Measurements from ENCODE around the gene TMEM252.

The TMEM252 gene

DNA sequence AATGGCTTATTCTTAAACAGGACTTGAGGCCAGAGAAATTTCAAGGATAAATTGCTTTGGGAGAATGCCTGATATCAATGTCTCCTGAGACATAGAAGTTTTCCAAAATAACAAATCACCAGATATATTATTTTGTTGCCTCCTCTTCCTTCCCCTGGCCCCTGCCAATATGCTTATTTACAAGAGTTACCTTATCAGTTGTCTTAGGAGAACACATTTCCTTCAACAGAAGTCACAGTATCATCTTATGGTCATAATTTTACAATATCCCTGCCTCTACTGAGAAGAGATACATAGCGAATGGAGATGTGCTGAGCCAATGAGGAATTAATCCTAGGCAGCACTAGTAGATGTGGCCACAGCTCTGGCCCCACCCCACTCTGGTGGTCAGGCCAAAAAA, 43.1 kb downstream of the TMEM252 start:
- no peak for DNase-seq (ENCODE audit: low read depth)

DNA sequence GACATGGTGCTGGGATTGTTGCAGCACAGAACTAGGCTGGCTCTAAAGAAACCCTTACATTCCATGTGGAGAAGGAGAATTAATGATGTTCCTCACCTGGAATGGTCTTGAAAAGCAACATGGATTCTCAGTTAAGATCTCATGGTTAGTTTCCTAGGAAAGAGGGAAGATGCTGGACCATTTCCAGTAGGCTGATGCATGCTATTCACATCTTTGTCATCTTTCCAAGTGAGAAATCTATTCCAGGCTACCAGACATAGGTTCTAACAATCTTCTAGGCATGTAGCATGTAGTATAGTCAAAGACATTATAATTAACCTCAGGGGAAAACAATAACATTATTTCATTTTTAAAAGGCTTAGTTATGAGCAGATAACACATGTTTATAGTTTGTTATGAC, 44.3 kb downstream of the TMEM252 start:
- no peak for DNase-seq (ENCODE audit: low read depth)

DNA sequence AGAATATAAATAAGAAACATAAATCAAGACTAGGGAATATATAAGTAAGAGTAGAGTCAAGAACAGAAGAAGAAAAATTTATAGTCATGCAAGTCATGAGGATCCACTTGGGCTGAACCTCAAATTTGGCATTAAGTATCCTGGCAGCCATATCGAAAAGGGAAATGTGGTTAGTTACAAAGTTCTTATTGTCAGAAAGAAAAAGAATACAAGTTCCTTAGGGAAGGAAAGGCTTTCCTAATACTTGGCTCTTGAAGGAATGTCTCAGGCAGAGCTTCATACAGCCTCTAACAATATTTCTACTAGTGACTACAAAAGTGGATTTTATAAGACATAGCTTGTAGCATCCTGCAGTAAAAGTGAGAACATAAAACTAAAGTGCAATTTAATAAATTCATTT, 45.4 kb downstream of the TMEM252 start:
- DNase-seq (ENCODE audit: low read depth): no peak

DNA sequence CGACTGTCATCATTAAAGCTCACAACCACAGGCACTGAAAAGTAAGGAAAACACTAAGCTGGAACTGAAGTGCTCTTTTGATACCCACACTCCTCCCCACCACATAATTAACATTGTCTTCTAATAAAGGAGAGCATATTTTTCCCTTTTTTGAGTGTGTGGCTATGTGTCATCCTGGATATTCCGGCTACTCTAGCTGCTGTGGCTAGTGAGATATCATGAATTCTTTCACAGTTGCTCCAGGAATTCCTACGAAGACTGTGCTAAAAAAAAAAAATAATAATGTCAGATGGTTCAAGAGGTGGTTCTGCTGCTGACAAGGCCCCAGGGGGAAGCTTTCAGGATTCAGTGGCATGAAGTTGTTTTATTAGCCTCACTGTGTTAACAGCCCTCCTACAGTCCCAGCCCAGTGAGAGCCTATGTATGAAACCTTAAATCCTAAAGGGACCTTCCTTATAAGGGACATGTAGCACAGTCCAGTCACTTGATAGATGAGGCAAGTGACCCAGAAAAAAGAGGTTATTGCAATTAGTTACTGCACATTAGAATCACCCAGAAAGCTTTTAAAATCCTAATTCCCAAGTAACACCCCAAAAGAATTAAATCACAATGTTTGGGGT, 46.6 kb downstream of the TMEM252 start:
- no peak for DNase-seq (ENCODE audit: low read depth)

DNA sequence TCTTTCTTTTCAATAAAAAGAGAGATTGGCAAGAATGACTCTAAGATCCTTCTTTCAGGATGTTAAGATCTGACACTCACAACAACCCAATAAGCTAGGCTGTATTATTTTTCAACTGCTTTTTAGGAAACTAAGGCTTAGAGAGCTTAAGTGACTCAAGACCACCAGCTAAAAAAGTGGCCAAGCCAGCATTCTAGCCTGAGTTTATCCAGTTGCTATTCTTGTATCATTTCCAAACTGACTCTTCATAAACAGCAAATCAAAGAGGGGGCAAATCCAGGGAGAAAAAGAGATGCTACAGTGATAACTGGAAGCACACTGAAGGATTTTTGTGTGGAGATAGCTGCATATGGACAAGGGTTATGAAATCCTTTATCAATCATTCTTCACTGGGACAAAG, 47.1 kb downstream of the TMEM252 start:
- DNase-seq (ENCODE audit: low read depth): no peak

DNA sequence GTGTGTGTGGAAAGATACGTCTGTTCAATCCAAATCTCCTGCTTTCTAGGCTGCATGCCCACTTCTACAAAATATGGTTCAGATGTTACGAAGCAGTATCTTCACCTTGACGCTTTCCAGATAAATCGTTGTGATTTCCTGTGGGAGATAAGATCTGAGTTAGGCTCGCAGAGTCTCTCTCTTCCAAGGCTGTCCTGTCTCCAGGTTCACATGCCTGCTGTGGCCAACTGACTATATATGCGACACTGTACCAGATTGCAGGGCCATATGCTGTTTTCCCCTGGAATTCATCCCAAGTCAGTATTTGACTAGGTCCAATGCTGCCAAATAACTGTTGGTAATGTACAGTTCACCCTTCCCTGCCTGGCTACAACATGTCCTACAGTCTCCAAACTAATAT, 47.9 kb downstream of the TMEM252 start:
- DNase-seq (ENCODE audit: low read depth): no peak

DNA sequence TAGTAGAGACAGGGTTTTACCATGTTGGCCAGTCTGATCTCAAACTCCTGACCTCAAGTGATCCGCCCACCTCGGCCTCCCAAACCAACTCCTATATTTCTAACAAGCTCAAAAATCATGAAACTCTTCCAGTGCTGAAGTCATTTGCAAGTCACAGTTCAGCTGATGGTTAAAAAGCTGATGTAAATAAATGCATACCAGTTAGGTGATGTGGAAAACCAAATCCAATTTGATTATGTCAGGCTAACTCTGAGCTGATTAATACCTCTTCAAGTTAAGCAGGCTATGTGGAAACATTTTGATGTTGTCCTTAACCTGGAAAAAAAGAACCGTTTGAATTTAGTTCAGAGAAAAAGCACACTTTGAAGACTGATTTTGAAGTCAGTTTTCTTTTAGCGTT, 51.0 kb downstream of the TMEM252 start:
- DNase-seq (ENCODE audit: low read depth): no peak

DNA sequence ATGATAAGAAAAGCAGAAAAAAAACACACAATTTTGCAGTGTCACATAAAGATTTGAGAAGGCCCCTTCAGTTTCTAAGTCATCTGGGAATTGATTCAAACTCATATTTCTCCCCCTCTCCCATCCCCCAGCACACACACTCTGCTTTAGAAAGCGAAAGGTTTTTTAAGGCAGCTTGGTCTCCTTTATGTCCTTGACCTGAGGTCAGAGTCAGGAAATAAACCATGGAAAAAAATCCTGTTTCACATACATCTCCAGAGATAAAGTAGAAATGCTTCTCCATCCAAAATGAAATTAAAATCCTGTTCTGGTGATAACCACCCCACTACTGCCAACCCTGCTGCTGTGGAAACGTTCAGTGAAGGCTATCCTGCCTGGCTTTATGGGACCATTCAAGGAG, 52.6 kb downstream of the TMEM252 start:
- no peak for DNase-seq (ENCODE audit: low read depth)
